Keratinocyte (primary cell): Measurements from ENCODE around the gene NCEH1. TPM values are rescaled to one million over a fixed set of nuclear protein-coding genes. Genes with fewer than 3 reads are reported as not detected.
A peak's percentile ranks its signal among the peaks of the same experiment; 100 is the strongest.
"Not testable (repeated sequence)": the region's sequence is repeated elsewhere in the genome, so short reads cannot be mapped to it uniquely, and the experiment has no call there.

Source experiments
- DNase-seq: peaks from one replicate; pipeline ENCODE4 v3.0.0-alpha.2; 2011; ENCODE audit warnings: low read depth, missing footprints, low spot score
- FAIRE-seq: peaks from 2 replicates; lab custom pipeline; 2011; peaks lifted over from hg19 to GRCh38; lab: Jason Lieb, UNC
- H2AFZ ChIP-seq: 2 replicates; pipeline ENCODE4 v1.6.0; 2012; ENCODE audit warnings: low read length, control low read depth, inconsistent platforms; ENCODE audit not compliant: control insufficient read depth
- H3K27ac ChIP-seq: 2 replicates; pipeline ENCODE4 v1.5.1; 2011; ENCODE audit warnings: low read length; ENCODE audit not compliant: control insufficient read depth, insufficient read depth
- H3K27me3 ChIP-seq: 3 replicates; pipeline ENCODE4 v1.6.0; 2011; ENCODE audit warnings: low read length; ENCODE audit not compliant: control insufficient read depth, insufficient read depth; ENCODE audit errors: extremely low read depth
- H3K36me3 ChIP-seq, 2 experiments: 2 replicates in 1 of 2; 3 replicates in 1 of 2; pipeline ENCODE4 v1.5.1; 2011; ENCODE audit warnings: low read length in 2 of 2, mild to moderate bottlenecking in 1 of 2; ENCODE audit not compliant: control insufficient read depth in 2 of 2, insufficient read depth in 2 of 2; ENCODE audit errors: extremely low read depth in 1 of 2
- H3K4me1 ChIP-seq: 3 replicates; pipeline ENCODE4 v1.5.1; 2011; ENCODE audit warnings: low read length; ENCODE audit not compliant: control insufficient read depth, insufficient read depth; ENCODE audit errors: extremely low read depth
- H3K4me2 ChIP-seq: 3 replicates; pipeline ENCODE4 v1.6.0; 2011; ENCODE audit warnings: low read depth, low read length; ENCODE audit not compliant: control insufficient read depth, insufficient read depth; ENCODE audit errors: extremely low read depth
- H3K4me3 ChIP-seq, 3 experiments: fragments of 200-600 bp in 1 of 3; sonication (generic) in 1 of 3; 2 replicates in 2 of 3; 3 replicates in 1 of 3; pipeline ENCODE4 v1.5.1; 2011 to 2016; ENCODE audit warnings: low read length in 3 of 3, mild to moderate bottlenecking in 3 of 3, control low read depth in 2 of 3, inconsistent platforms in 1 of 3, low read depth in 1 of 3, mixed read lengths in 1 of 3, mixed run types in 1 of 3, moderate library complexity in 1 of 3; ENCODE audit not compliant: control insufficient read depth in 2 of 3, insufficient read depth in 2 of 3; ENCODE audit errors: extremely low read depth in 1 of 3
- H3K79me2 ChIP-seq: 2 replicates; pipeline ENCODE4 v1.6.0; 2012; ENCODE audit warnings: low read length; ENCODE audit not compliant: control insufficient read depth, insufficient read depth
- H3K9ac ChIP-seq: 3 replicates; pipeline ENCODE4 v1.6.0; 2011; ENCODE audit warnings: low read length; ENCODE audit not compliant: control insufficient read depth, insufficient read depth; ENCODE audit errors: extremely low read depth
- H3K9me1 ChIP-seq: 3 replicates; pipeline ENCODE4 v1.6.0; 2011; ENCODE audit warnings: low read length; ENCODE audit not compliant: control insufficient read depth, insufficient read depth; ENCODE audit errors: extremely low read depth
- H3K9me3 ChIP-seq: 2 replicates; pipeline ENCODE4 v1.5.1; 2012; ENCODE audit warnings: low read depth, low read length; ENCODE audit not compliant: control insufficient read depth
- H4K20me1 ChIP-seq: 3 replicates; pipeline ENCODE4 v1.6.0; 2011; ENCODE audit warnings: low read length; ENCODE audit not compliant: control insufficient read depth, insufficient read depth; ENCODE audit errors: extremely low read depth
- CTCF ChIP-seq, 3 experiments: IDR thresholded peaks in 1 of 3; conservative IDR thresholded peaks in 1 of 3; optimal IDR thresholded peaks in 1 of 3; 2 replicates in 2 of 3; 3 replicates in 1 of 3; pipeline versions ENCODE3 to v1.5.1; 2011; ENCODE audit warnings: low read length in 3 of 3, mild to moderate bottlenecking in 3 of 3, moderate library complexity in 2 of 3, control low read depth in 1 of 3, inconsistent platforms in 1 of 3; ENCODE audit not compliant: insufficient read depth in 2 of 3; ENCODE audit errors: extremely low read depth in 1 of 3
- EZH2 ChIP-seq: IDR thresholded peaks from one replicate; pipeline ENCODE4 v1.6.1; 2012; ENCODE audit warnings: inconsistent platforms, mild to moderate bottlenecking, low read length, moderate library complexity
- dilution Hi-C: fragments of 300-500 bp; cut with MboI; formaldehyde crosslinking; loops from one replicate; pipeline ENCODE4 v1.7.0; 2020; ENCODE audit warnings: low sequenced_read_pairs; ENCODE audit not compliant: extremely low pct_ligation_motif_present
- polyA plus RNA-seq, 5 experiments: library from polyadenylated mRNA; depleted of rRNA in 3 of 5; stranded (reverse) in 3 of 5; stranded (forward) in 1 of 5; unstranded in 1 of 5; fragments of >200 nt; gene quantifications; 1 replicate in 1 of 5; 2 replicates in 3 of 5; 3 replicates in 1 of 5; pipeline versions ENCODE4 v1.2.1 to v1.2.3, GENCODE V29; 2011 to 2012; ENCODE audit warnings: missing spikeins in 2 of 5, low read depth in 1 of 5, low replicate concordance in 1 of 5

Gene NCEH1
- polyA plus RNA-seq, 1 donor (not counting 4 experiments of a cell fraction or from before 2014, with no cell fraction given): 13.2 TPM

GRCh38 chr3:172666181-172666872 lies 44.5 kb downstream of the NCEH1 start:
- Histone ChIP-seq H3K4me3 (no peak overlapping the region), H3K9me3 (no peaks in the 10 kb centered on the region), H3K9me1 (no peaks in the 10 kb centered on the region), H3K27ac (no peak overlapping the region), H3K4me2 (no peak overlapping the region), H3K36me3 (no peaks in the 10 kb centered on the region), H3K79me2 (no peaks in the 10 kb centered on the region), H2AFZ (no peak overlapping the region), H3K9ac (no peak overlapping the region), H4K20me1 (no peaks in the 10 kb centered on the region), H3K4me1 (no peaks in the 10 kb centered on the region), H3K27me3 (no peaks in the 10 kb centered on the region)
- no peak for DNase-seq
- dilution Hi-C loops: no loop called here
- no peak for FAIRE-seq
- TF ChIP-seq EZH2: no peak
- peak in 2 of 3 experiments; percentile 23 for TF ChIP-seq CTCF (optimal IDR thresholded peaks at IDR 0.05 in 1 of 3, IDR thresholded peaks at IDR 0.05 in 1 of 3, conservative IDR thresholded peaks at IDR 0.05 in 1 of 3; ENCODE audit: extremely low read depth in 1 of 3, insufficient read depth in 2 of 3, low read length in 3 of 3)

- H3K27ac ChIP-seq, H3K27me3 ChIP-seq, H4K20me1 ChIP-seq, H2AFZ ChIP-seq, dilution Hi-C loops, H3K9ac ChIP-seq, FAIRE-seq, H3K4me1 ChIP-seq, DNase-seq, H3K9me1 ChIP-seq, H3K79me2 ChIP-seq, H3K9me3 ChIP-seq, H3K36me3 ChIP-seq, H3K4me2 ChIP-seq, H3K4me3 ChIP-seq: not testable (repeated sequence)
Measured at GRCh38 chr3:172665510-172665909, 45.4 kb downstream of the NCEH1 start.

- H3K27ac ChIP-seq, H3K4me2 ChIP-seq, dilution Hi-C loops, H3K79me2 ChIP-seq, DNase-seq, H3K27me3 ChIP-seq, H3K9ac ChIP-seq, H3K9me1 ChIP-seq, FAIRE-seq, H2AFZ ChIP-seq, H3K4me3 ChIP-seq, H4K20me1 ChIP-seq, H3K9me3 ChIP-seq, H3K4me1 ChIP-seq, H3K36me3 ChIP-seq: not testable (repeated sequence)
Measured at GRCh38 chr3:172660421-172660820, 50.4 kb downstream of the NCEH1 start.
